ENCODE measurements around the gene WNT9A. TPM values are rescaled to one million over a fixed set of nuclear protein-coding genes. Genes with fewer than 3 reads are reported as not detected.

WNT9A gene
- total and polyA plus RNA-seq, 9 of the 15 experiments (the other 6 are each of a cell fraction or from before 2014, with no cell fraction given), result 0.04 to 0.17 (median 0.10) TPM; not detected in 4

- in situ Hi-C loops (cut with MboI), result no loop called here
Observed at GRCh38 chr1:227961651-227962466, 14.1 kb upstream of the WNT9A start.

DNA sequence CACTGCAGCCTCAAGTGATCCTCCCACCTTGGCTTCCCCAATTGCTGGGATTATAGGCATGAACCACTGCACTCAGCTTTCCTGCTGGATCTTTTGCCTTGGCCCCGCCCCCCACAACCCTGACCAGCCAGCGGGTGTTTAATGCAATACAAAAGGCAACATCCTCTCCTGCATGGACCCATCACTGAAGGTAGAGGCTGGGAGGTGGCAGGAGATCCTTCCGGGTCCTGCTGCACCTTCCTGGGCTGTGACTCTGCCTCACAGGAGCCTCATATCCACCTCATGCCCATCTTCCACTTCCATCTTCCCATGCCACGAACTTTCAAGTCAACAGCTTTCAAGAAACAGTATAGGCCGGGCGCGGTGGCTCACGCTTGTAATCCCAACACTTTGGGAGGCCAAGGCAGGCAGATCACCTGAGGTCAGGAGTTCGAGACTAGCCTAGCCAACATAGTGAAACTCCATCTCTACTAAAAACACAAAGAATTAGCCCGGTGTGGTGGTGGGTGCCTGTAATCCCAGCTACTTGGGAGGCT, 11.7 kb upstream of the WNT9A start:
- no peaks in the 10 kb centered on the region for H3K36me3 ChIP-seq (ENCODE audit: control insufficient read depth, insufficient read depth, low read length)
- peaks cover 0 to 13% of the 10 kb centered on the region in 2 experiments for H3K27me3 ChIP-seq (ENCODE audit: control insufficient read depth in 2 of 2, insufficient read depth in 2 of 2, low read length in 2 of 2)
- no TSS peak for BruUV-seq (replicated peaks)
- no peaks in the 10 kb centered on the region for H3K4me1 ChIP-seq (replicated peaks in 1 of 2; ENCODE audit: control insufficient read depth in 2 of 2, insufficient read depth in 2 of 2, low read length in 2 of 2)
- no peak overlapping the region for H3K4me3 ChIP-seq
- H3K4me2 ChIP-seq (ENCODE audit: insufficient read depth, low read length), result no peak overlapping the region
- H4K20me1 ChIP-seq (replicated peaks; ENCODE audit: control insufficient read depth, insufficient read depth, low read length), result no peaks in the 10 kb centered on the region
- 2% methylated on average over 10 of the region's 10 CpGs for WGBS (ENCODE audit: insufficient coverage, low coverage, missing lambda C conversion rate)
- intact Hi-C loops (cut with micrococcal nuclease), result no loop called here
- CTCF ChIA-PET (ENCODE audit: low intra/inter-chr PET ratio), result no interaction called here
- H3K9me3 ChIP-seq (replicated peaks; ENCODE audit: control insufficient read depth, insufficient read depth, low read depth, low read length), result no peaks in the 10 kb centered on the region
- TF ChIP-seq, protein P1, sequence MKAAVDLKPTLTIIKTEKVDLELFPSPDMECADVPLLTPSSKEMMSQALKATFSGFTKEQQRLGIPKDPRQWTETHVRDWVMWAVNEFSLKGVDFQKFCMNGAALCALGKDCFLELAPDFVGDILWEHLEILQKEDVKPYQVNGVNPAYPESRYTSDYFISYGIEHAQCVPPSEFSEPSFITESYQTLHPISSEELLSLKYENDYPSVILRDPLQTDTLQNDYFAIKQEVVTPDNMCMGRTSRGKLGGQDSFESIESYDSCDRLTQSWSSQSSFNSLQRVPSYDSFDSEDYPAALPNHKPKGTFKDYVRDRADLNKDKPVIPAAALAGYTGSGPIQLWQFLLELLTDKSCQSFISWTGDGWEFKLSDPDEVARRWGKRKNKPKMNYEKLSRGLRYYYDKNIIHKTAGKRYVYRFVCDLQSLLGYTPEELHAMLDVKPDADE (conservative IDR thresholded peaks at IDR 0.05; ENCODE audit: control insufficient read depth, low read depth, low read length), result no peak
- H3K9ac ChIP-seq (ENCODE audit: insufficient read depth in 1 of 2, low read depth in 2 of 2, low read length in 2 of 2), result no peak overlapping the region; a peak in 1 of 4 replicates
- H3K79me2 ChIP-seq (ENCODE audit: control insufficient read depth, insufficient read depth, low read length), result no peaks in the 10 kb centered on the region
- POLR2A ChIA-PET, result interaction anchor here (1.0 kb wide), 2 partner anchors 9 to 133 kb away, joined by 3 read pairs; no protein-coding TSS in a partner anchor
- no peak for ATAC-seq
- in situ Hi-C loops (cut with MboI), result loop anchor here (10.0 kb wide), 1 partner anchor 1325 kb away; no protein-coding TSS in a partner anchor
- no peaks in the 10 kb centered on the region for H3K9me1 ChIP-seq (ENCODE audit: control insufficient read depth, insufficient read depth, low read length)
- H3K27ac ChIP-seq (ENCODE audit: extremely low read depth, low read depth, low read length), result no peak overlapping the region
- FAIRE-seq, result no peak
- no peak for DNase-seq (ENCODE audit: extremely low read depth in 1 of 4, low spot score in 3 of 4)
- H2AFZ ChIP-seq (ENCODE audit: low read depth, low read length), result no peak overlapping the region

More at GRCh38 chr1:227961651-227962466, 14.1 kb upstream of the WNT9A start:
- no peak overlapping the region for H3K9ac ChIP-seq (ENCODE audit: insufficient read depth in 1 of 2, low read depth in 2 of 2, low read length in 2 of 2)
- H3K27ac ChIP-seq (ENCODE audit: extremely low read depth, low read depth, low read length), result no peak overlapping the region
- H3K36me3 ChIP-seq (ENCODE audit: control insufficient read depth, insufficient read depth, low read length), result no peaks in the 10 kb centered on the region
- H4K20me1 ChIP-seq (replicated peaks; ENCODE audit: control insufficient read depth, insufficient read depth, low read length), result no peaks in the 10 kb centered on the region
- DNase-seq (ENCODE audit: extremely low read depth in 1 of 4, low spot score in 3 of 4) (no peak), ATAC-seq (peak; percentile 61), FAIRE-seq (no peak)
- CTCF ChIA-PET (ENCODE audit: low intra/inter-chr PET ratio), result no interaction called here
- H3K4me2 ChIP-seq (ENCODE audit: insufficient read depth, low read length), result no peak overlapping the region
- intact Hi-C loops (cut with micrococcal nuclease), result no loop called here
- no peak overlapping the region for H3K4me3 ChIP-seq
- H3K9me3 ChIP-seq (replicated peaks; ENCODE audit: control insufficient read depth, insufficient read depth, low read depth, low read length), result no peaks in the 10 kb centered on the region
- POLR2A ChIA-PET, result interaction anchor here (0.7 to 1.5 kb wide), 3 partner anchors 9 to 451 kb away, joined by 3 to 4 read pairs (median 3); no protein-coding TSS in a partner anchor
- TF ChIP-seq SPI1 (IDR thresholded peaks at IDR 0.05; ENCODE audit: borderline replicate concordance, low read depth, low read length) (peak; percentile 74; the same call in 1 of the 2 replicates), ZNF23 (CRISPR knock-in tag; IDR thresholded peaks at IDR 0.05) (no peak)
- no peak overlapping the region for H2AFZ ChIP-seq (ENCODE audit: low read depth, low read length)
- BruUV-seq (replicated peaks), result no TSS peak
- H3K4me1 ChIP-seq (replicated peaks in 1 of 2; ENCODE audit: control insufficient read depth in 2 of 2, insufficient read depth in 2 of 2, low read length in 2 of 2), result no peaks in the 10 kb centered on the region
- peaks cover 0 to 13% of the 10 kb centered on the region in 2 experiments for H3K27me3 ChIP-seq (ENCODE audit: control insufficient read depth in 2 of 2, insufficient read depth in 2 of 2, low read length in 2 of 2)
- no peaks in the 10 kb centered on the region for H3K9me1 ChIP-seq (ENCODE audit: control insufficient read depth, insufficient read depth, low read length)
- H3K79me2 ChIP-seq (ENCODE audit: control insufficient read depth, insufficient read depth, low read length), result no peaks in the 10 kb centered on the region
- 1% methylated on average over 4 of the region's 4 CpGs for WGBS (ENCODE audit: insufficient coverage, low coverage, missing lambda C conversion rate)
